ENCODE results near the gene SLC12A8. TPM values are rescaled to one million over a fixed set of nuclear protein-coding genes. Genes with fewer than 3 reads are reported as not detected.

Gene SLC12A8
- total RNA-seq, 2 experiments from 2014 or later = 0.65 to 1.3 TPM

GRCh38 chr3:125116311-125117080, 96.1 kb downstream of the SLC12A8 start:
- Mint-ChIP-seq H3K27ac (no peak overlapping the region), H3K36me3 (ENCODE audit: low read depth) (no peaks in the 10 kb centered on the region), H3K27me3 (peaks cover 33% of the 10 kb centered on the region), H3K4me3 (no peak overlapping the region), H3K9me3 (no peaks in the 10 kb centered on the region), H3K4me1 (peaks cover 25% of the 10 kb centered on the region)
- ChIA-PET POLR2A (interaction anchor here (0.9 kb wide), 1 partner anchor 25 kb away, joined by 3 read pairs; no protein-coding TSS in a partner anchor), CTCF (interaction anchor here (1.5 to 2.2 kb wide), 2 partner anchors 9 to 121 kb away, joined by 3 to 5 read pairs; no protein-coding TSS in a partner anchor)
- no peak for DNase-seq

- CTCF ChIA-PET = interaction anchor here (2.2 kb wide), 1 partner anchor 10 kb away, joined by 5 read pairs; no protein-coding TSS in a partner anchor
- H3K27ac Mint-ChIP-seq = no peak overlapping the region
Measured at GRCh38 chr3:125115640-125116039, 96.9 kb downstream of the SLC12A8 start.

DNA sequence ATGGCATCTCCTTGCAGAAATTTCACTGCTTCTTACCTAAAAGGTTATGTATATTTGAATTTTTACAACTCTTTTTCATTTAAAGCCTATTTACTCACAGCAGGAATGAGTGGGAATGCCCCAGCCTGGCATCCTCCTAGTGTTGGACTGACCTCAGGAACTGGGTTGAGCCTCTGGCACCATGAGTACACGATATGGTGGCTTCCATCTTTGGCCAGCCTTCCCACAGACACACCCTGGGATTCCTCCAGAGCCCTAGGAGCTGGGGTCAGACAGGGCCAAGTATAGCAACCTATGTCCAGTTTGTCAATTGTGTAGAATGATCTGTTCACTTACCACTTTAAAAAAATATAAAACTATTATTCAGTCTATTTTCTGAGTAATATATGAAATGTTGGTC, 99.6 kb downstream of the SLC12A8 start:
- Mint-ChIP-seq H3K4me3 (no peak overlapping the region), H3K4me1 (peaks cover 41% of the 10 kb centered on the region), H3K9me3 (no peaks in the 10 kb centered on the region), H3K36me3 (ENCODE audit: low read depth) (peaks cover 3% of the 10 kb centered on the region), H3K27ac (no peak overlapping the region), H3K27me3 (peaks cover 22% of the 10 kb centered on the region)
- CTCF ChIA-PET = no interaction called here
- DNase-seq = no peak
- POLR2A ChIA-PET = no interaction called here

More at GRCh38 chr3:125115640-125116039, 96.9 kb downstream of the SLC12A8 start:
- Mint-ChIP-seq H3K4me3 (no peak overlapping the region), H3K27me3 (peaks cover 26% of the 10 kb centered on the region), H3K4me1 (peaks cover 30% of the 10 kb centered on the region), H3K36me3 (ENCODE audit: low read depth) (no peaks in the 10 kb centered on the region), H3K9me3 (no peaks in the 10 kb centered on the region)
- DNase-seq = no peak
- POLR2A ChIA-PET = no interaction called here

DNA sequence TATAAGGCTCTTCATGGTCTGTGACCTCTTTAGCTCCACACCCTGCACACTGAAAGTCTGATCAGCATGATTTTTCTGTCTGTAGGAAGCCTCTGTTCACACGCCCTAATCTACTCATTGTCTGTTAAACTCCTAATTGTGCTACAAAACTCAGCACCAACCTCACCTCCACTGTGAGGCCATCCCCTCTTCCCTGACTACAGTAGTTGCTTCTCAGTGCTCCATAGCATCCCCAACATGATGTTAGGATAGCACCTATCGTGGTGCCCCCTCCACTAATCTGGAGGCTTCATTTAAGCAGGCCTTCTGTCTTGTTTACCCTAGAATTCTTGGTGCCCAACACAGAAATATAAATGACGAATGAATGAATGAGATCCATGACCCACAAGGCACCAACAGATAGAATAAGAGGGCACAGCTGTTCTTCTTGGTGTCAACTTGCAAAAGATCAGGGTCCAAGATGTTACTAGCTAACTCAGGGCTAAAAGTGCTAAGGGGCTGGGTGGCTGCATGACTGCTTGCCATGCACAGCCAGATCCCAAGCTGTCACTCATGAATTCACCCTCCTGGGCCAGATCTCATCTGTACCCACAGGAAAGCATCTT, 101.6 kb downstream of the SLC12A8 start:
- H3K4me1 Mint-ChIP-seq = peaks cover 34% of the 10 kb centered on the region
- CTCF ChIA-PET = interaction anchor here (1.0 kb wide), 1 partner anchor 31 kb away, joined by 3 read pairs; no protein-coding TSS in a partner anchor
- H3K9me3 Mint-ChIP-seq = peaks cover under 1% of the 10 kb centered on the region
- POLR2A ChIA-PET = interaction anchor here (1.4 to 1.7 kb wide), 2 partner anchors 15 to 31 kb away, joined by 3 to 8 read pairs; no protein-coding TSS in a partner anchor
- H3K36me3 Mint-ChIP-seq (ENCODE audit: low read depth) = peaks cover 3% of the 10 kb centered on the region
- H3K27me3 Mint-ChIP-seq = peaks cover 29% of the 10 kb centered on the region
- H3K4me3 Mint-ChIP-seq = no peak overlapping the region
- peak overlapping the region; percentile 1 for H3K27ac Mint-ChIP-seq
- no peak for DNase-seq

GRCh38 chr3:125110016-125110875, 102.3 kb downstream of the SLC12A8 start:
- DNase-seq = no peak
- ChIA-PET POLR2A (interaction anchor here (1.4 to 1.7 kb wide), 2 partner anchors 15 to 32 kb away, joined by 3 to 8 read pairs; no protein-coding TSS in a partner anchor), CTCF (interaction anchor here (1.0 kb wide), 1 partner anchor 31 kb away, joined by 3 read pairs; no protein-coding TSS in a partner anchor)
- H3K27ac Mint-ChIP-seq = peak overlapping the region; percentile 1
- peaks cover 4% of the 10 kb centered on the region for H3K9me3 Mint-ChIP-seq
- peaks cover 3% of the 10 kb centered on the region for H3K36me3 Mint-ChIP-seq (ENCODE audit: low read depth)
- H3K27me3 Mint-ChIP-seq = peaks cover 34% of the 10 kb centered on the region
- H3K4me1 Mint-ChIP-seq = peaks cover 28% of the 10 kb centered on the region
- no peak overlapping the region for H3K4me3 Mint-ChIP-seq

DNA sequence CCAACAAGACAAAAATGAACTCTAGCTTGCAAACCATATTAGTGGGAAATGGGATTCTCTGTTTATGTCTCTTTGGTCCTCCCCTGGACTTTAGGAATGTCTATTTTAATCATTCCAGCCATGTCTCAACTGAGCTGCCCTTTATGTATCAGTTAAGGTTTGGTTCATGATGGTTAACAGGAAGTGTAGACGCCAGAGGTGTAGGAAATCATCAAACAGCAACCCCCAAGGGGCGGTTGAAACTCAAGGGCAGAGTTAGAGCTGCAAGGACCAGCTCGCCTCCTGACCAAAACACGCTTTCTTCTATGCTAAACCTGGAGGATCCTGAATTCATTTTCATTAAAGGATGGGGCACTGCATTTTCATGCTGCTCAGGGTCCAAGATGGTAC, 103.0 kb downstream of the SLC12A8 start:
- POLR2A ChIA-PET = interaction anchor here (1.7 kb wide), 1 partner anchor 16 kb away, joined by 8 read pairs; no protein-coding TSS in a partner anchor
- CTCF ChIA-PET = no interaction called here
- H3K4me1 Mint-ChIP-seq = peaks cover 28% of the 10 kb centered on the region

GRCh38 chr3:125108833-125109535, 103.6 kb downstream of the SLC12A8 start:
- Mint-ChIP-seq H3K27me3 (peaks cover 35% of the 10 kb centered on the region), H3K9me3 (peaks cover 11% of the 10 kb centered on the region), H3K4me3 (no peak overlapping the region), H3K36me3 (ENCODE audit: low read depth) (peaks cover 3% of the 10 kb centered on the region), H3K27ac (no peak overlapping the region), H3K4me1 (peaks cover 28% of the 10 kb centered on the region)
- DNase-seq = no peak
- ChIA-PET POLR2A (interaction anchor here (1.7 kb wide), 1 partner anchor 17 kb away, joined by 8 read pairs; no protein-coding TSS in a partner anchor), CTCF (no interaction called here)

More for the DNA sequence above, 103.0 kb downstream of the SLC12A8 start:
- H3K4me3 Mint-ChIP-seq = no peak overlapping the region
- peaks cover 11% of the 10 kb centered on the region for H3K9me3 Mint-ChIP-seq
- peaks cover 35% of the 10 kb centered on the region for H3K27me3 Mint-ChIP-seq
- no peak for DNase-seq
- no peak overlapping the region for H3K27ac Mint-ChIP-seq
- peaks cover 3% of the 10 kb centered on the region for H3K36me3 Mint-ChIP-seq (ENCODE audit: low read depth)

- CTCF ChIA-PET = no interaction called here
Measured at GRCh38 chr3:125107861-125108567, 104.5 kb downstream of the SLC12A8 start.

DNA sequence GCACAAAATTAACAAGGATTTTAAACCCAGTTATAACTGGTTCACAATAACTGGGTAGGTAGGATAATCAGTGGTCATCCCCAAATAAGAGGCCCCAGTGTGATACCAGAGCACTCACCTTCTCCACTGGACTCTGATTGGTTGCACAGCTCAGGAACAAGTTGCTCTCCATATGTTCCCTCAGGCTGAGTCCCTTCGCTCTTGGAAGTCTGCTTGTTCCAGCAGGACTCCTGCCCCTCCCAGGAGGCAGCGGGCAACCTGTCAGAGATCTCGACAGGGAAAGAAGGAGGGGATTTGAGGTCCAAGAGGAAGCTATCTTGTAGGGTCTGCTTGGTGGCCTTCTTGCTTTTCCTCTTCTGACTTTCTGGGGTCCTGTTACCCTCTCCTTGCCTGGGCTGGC, 105.2 kb downstream of the SLC12A8 start:
- Mint-ChIP-seq H3K4me1 (peaks cover 28% of the 10 kb centered on the region), H3K9me3 (peaks cover 11% of the 10 kb centered on the region), H3K27ac (no peak overlapping the region), H3K4me3 (no peak overlapping the region), H3K27me3 (peaks cover 36% of the 10 kb centered on the region), H3K36me3 (ENCODE audit: low read depth) (peaks cover 3% of the 10 kb centered on the region)
- ChIA-PET POLR2A (no interaction called here), CTCF (no interaction called here)
- DNase-seq = no peak

More at GRCh38 chr3:125107861-125108567, 104.5 kb downstream of the SLC12A8 start:
- no peak for DNase-seq
- peaks cover 28% of the 10 kb centered on the region for H3K4me1 Mint-ChIP-seq
- H3K9me3 Mint-ChIP-seq = peaks cover 11% of the 10 kb centered on the region
- H3K27me3 Mint-ChIP-seq = peaks cover 34% of the 10 kb centered on the region
- H3K4me3 Mint-ChIP-seq = no peak overlapping the region
- H3K36me3 Mint-ChIP-seq (ENCODE audit: low read depth) = peaks cover 3% of the 10 kb centered on the region
- H3K27ac Mint-ChIP-seq = no peak overlapping the region
- POLR2A ChIA-PET = no interaction called here

GRCh38 chr3:125105116-125105515, 107.4 kb downstream of the SLC12A8 start:
- DNase-seq = no peak
- ChIA-PET POLR2A (no interaction called here), CTCF (no interaction called here)
- peaks cover 3% of the 10 kb centered on the region for H3K36me3 Mint-ChIP-seq (ENCODE audit: low read depth)
- peaks cover 13% of the 10 kb centered on the region for H3K4me1 Mint-ChIP-seq
- H3K27me3 Mint-ChIP-seq = peaks cover 38% of the 10 kb centered on the region
- no peak overlapping the region for H3K27ac Mint-ChIP-seq
- no peak overlapping the region for H3K4me3 Mint-ChIP-seq
- H3K9me3 Mint-ChIP-seq = peaks cover 11% of the 10 kb centered on the region

DNA sequence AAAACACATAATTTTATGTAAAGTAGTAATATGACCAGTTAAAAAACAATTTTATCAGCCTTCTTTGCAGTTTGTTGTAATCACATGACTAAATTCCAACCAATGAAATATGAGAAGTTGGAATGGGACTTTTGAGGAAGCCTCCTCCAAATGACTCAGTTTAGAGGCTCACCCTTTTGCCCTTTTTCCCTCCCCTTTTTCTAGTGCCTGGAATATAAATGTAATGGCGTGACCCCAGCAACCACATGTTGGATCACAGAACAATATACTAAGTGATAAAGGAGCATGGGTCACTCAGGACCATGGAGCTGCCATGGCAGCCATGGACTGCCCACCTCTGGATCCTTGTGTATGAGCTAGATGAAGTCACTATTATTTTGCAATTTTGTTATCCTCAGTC, 107.9 kb downstream of the SLC12A8 start:
- Mint-ChIP-seq H3K36me3 (ENCODE audit: low read depth) (peaks cover 3% of the 10 kb centered on the region), H3K4me3 (no peak overlapping the region), H3K9me3 (peaks cover 13% of the 10 kb centered on the region), H3K4me1 (peaks cover 8% of the 10 kb centered on the region), H3K27me3 (peaks cover 41% of the 10 kb centered on the region), H3K27ac (no peak overlapping the region)
- POLR2A ChIA-PET = no interaction called here
- CTCF ChIA-PET = no interaction called here
- DNase-seq = no peak

DNA sequence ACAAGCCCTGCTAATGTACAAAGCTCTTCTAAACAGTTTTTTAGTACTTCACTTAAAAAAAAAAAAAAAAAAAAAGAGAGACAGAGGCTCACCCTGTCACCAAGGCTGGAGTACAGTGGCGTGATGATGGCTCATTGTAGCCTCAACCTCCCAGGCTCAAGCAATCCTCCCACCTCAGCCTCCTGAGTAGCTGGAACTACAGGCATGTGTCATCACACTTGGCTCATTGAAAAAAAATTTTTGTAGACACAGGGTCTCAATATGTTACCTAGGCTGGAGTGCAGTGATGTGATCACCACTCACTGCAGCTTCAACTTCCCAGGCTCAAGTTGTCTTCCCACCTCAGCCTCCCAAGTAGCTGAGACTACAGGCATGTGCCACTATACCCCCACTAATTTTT, 109.1 kb downstream of the SLC12A8 start:
- Mint-ChIP-seq H3K4me3 (no peak overlapping the region), H3K27ac (no peak overlapping the region), H3K27me3 (peaks cover 44% of the 10 kb centered on the region), H3K9me3 (peaks cover 16% of the 10 kb centered on the region), H3K4me1 (peaks cover 1% of the 10 kb centered on the region), H3K36me3 (ENCODE audit: low read depth) (no peaks in the 10 kb centered on the region)
- ChIA-PET CTCF (no interaction called here), POLR2A (no interaction called here)
- DNase-seq = no peak

Data from activated CD4-positive, alpha-beta memory T cell treated with anti-CD3 and anti-CD28 coated beads, Interleukin-2, amount 10 ng/mL, durations not matched to agents 7 days and 5 days (primary cell).